Activated T-cell treated with anti-CD3 and anti-CD28 coated beads for 4 hours (primary cell): ENCODE data around the gene CALU.

ENCODE experiments used
- DNase-seq: peaks from one replicate; pipeline ENCODE4 v3.0.0-alpha.2; 2020

CALU gene

DNA sequence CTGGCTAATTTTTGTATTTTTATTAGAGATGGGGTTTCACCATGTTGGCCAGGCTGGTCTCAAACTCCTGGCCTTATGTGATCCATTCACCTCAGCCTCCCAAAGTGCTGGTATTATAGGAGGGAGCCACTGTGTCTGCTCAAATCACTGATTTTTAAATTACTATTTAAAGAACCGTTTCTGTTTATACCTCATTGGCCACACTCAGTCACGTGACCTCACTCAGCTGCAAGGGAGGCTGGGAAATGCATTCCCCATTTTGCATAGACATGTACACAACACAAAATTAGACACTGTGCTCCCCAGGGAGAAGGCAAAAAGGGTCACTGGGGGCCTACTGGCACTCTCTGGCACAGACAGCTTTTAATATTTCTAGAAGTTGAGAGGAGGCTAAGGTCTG, 13.6 kb upstream of the CALU start:
- DNase-seq = no peak

DNA sequence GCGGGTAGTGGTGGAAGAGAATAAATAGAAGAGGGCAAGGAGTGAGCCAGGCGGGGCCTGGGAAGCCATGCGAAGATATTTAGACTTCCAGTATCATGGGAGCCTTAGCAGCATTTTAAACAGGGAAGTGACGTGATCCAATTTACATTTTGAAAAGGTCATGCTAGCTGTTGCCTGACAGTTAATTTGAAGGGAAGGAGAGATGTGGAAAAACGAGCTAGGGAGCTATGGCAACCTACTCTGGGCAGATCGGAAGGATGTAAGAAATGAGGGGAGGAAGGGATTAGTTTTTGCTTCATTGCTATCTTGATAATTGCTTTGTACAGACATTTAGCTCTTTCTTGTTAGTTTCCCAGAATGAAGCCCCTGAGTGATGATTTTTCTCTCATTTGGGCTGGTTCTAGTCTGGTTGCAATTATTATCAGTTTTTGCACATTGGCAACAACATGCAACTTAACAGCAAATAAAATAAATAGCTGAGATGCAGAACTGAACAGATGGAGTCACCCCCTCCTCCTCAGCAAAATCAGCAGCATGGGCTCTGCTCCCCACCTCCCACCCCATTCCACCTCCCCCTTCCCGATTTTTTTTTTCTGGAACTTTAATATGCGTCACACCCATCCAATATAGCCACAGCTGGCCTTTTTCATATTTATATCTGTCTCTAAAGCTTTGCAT, 13.0 kb upstream of the CALU start:
- no peak for DNase-seq

DNA sequence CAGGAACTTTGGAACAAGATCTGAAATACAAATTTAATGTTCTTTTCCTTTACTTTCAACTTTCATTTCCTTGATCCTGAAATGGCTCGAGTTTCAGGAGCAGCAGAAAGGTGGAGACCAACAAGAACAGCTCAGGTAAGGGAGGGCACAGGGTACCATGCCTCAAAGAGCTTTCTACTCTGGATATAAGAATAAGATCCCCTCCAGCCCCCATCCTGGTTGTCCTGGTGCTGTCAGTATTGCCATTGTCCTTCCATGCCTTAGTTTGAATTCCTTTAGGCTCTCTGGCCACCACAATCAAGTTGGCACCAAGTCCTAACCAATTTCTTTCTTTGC, 12.5 kb upstream of the CALU start:
- DNase-seq = no peak

DNA sequence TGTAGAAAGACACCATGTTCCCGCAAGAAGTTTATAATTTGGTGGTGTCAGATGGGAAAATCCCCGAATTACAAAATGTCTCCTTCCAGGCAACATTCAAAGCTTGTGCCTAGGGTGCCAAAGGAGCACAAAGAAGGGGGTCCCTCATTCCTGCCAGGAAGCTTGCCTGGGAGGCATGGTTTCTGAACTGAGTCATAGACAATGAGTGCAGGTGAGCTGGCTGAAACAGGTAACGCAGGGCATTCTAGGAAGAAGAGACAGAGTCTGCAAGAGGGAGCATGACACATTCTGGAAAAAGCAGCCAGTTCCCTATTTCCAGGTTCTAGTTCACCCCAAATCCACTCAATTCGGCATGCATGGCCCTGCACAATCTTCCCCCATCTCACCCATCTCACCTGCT, 11.9 kb upstream of the CALU start:
- DNase-seq = no peak

DNA sequence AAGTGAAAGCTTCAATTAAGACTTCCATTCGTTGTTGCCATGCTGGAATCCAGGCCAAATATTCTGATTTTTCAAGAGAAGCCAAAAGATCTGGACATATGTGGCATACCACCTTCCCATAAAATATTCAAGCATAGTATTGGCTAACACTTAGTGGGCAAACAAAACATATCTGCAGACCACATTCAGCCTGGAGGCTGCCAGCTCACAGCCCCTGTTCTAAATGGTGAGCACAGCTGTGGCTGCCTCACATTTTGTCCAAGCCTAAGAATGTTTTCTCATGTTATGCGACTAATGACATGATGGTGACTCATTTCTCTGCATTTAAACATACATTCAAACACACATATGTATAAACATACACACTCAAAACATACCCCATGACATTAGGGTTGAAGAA, 10.6 kb upstream of the CALU start:
- DNase-seq = no peak

DNA sequence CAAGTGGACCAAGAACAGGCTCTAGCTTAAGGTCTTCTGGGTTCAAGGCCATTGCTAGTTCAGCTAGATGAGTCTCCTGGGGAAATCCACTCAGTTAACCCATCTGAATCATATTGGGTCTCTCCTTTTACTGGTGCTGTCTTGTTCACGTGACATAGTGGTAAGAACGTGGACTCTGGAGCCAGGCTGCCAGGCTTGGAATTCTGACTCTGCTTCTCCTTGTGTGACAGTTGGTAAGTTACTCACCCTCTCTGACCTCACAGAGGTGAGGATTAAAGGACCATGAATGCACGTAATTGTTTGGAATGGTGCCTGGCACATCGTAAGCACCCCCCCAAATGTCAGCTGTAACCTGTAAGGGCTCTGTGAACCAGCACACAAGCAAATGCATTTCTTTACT, 9.7 kb upstream of the CALU start:
- no peak for DNase-seq

DNA sequence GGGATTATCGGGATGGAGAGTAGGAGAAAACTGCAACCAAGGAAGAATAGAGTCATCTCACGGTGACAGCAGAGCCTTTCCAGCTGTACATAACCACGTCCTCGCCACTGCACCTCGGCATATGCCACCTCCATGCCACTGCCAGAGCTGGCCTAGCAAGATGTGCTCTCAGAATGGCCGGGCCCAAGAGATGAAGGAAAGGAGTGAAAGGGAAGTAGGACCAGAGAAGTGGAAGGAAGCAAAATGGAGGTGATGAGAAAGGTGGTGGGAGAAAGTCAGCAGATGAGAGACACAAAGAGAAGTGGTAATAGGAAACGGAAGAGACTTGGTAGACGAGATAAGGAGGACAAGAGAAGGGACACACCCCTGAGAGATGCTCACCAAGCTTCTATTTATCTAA, 8.0 kb upstream of the CALU start:
- no peak for DNase-seq

DNA sequence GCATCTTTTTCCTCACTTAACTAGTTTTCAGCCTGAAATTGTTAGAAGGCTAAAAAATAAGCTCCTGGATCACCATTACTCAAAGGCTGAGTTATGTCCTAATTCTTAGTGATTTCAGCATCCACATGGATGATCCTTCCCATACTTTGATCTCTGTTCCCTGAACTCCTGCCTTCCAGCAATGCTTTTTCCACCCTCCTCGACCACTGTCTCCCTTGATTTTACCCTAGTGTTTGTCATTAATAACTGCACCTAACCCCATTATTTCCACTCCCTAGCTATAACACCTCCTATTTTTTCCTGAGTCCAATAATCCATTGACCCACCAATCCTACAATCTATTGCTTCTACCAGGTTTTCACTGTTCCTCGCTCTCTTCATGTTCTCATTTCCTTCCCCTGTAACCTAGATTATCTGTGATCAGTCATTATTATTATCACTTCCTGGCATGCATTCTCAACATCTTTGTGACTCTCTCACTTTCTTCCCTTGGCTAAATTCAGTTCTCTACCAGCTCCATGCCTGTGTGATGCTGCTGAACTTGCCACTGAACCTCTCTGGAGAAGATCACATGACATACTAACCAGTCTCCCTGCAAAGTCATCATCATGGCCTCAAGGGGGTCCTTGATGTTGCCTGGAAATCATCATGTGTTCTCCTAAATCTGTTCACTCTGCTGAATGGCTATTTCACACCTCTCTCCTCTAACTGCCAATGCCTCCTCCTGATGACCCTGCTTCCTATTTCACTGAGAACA, 6.5 kb upstream of the CALU start:
- no peak for DNase-seq

DNA sequence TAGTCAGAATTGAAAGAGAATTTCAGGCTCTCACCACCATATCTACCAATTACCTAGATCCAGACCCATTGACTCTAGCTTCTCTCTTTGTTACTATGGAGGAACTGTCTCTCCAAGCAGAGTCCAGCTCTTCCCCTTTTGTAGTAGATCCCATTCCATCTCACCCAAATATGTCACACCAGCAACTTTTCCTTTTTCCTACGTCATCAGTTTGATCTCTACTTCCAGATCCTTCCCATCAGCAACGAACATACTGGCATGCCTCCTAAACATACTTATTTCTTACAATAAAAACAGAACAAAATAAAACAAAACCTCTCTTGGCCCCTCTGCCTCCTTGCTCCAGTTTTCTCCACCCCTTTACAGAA, 5.9 kb upstream of the CALU start:
- no peak for DNase-seq

DNA sequence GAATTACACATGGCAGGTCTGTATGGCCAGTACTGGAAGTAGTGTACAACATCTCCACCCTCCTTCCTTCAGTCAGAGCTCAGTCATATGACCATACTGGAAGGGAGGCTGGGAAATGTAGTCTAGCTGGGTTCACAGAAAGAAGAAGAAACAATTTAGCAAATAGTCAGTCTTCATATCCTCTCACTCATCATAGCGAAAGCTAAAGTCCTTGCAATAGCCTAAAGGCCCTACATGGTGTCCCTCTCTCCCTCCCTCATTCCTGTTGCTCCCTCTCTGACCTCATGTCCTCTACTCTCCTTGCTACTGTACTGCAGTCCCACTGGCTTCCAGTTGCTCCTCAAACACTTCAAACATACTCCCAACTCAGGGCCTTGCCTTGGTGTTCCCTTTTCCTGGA, 4.3 kb upstream of the CALU start:
- no peak for DNase-seq

DNA sequence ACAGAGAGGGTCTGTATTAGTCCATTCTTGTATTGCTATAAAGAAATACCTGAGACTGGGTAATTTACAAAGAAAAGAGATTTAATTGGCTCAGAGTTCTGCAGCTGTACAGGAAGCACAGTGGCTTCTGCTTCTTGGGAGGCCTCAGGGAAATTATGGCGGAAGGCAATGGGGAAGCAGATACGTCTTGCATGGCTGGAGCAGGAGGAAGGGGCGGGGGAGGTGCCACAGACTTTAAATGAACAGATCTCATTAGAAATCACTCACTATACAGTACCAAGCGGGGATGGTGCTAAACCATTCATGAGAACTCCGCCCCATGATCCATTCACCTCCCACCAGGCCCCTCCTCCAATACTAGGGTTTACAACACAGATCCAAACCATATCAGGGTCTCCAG, 3.7 kb upstream of the CALU start:
- no peak for DNase-seq

DNA sequence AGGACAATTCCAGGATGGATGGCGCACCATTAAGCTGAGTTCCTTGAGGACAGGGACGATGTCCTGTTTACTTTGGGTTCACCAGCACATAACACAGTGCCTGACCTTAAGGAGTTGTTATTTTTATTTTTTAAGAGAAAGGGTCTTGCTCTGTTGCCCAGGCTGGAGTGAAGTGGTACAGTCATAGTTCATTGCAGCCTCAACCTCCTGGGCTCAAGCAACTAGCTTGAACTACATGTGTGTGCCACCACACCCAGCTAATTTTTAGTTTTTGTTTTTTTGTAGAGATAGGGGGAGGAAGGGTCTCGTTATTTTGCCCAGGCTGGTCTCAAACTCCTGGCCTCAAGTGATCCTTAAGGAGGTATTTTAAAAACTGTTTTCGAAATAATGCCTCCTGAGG, 1.7 kb upstream of the CALU start:
- no peak for DNase-seq

DNA sequence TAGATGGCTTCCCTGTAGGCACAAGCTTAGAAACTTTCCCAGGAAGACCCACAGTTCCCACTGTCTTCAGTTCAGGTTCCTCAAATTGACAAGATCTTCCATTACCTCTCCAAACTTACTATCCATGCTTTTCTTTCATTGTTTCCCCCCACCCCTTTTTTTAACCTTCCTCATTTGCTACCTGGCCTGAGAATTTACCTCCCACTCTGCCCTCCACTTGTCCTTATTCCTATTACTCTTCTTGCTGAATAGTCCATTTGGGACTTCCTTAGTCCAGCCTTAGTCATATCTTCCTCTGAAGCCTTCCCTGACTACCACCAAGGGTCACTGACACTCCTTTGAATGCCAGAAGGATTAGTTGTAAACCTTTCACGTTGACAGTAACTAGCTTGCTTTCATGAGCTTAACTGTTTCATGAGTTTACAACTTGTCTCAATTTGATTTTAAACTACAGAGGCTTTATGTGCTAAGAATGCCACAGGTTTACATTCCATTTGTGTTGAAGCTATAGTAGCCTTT, 1.2 kb upstream of the CALU start:
- no peak for DNase-seq

DNA sequence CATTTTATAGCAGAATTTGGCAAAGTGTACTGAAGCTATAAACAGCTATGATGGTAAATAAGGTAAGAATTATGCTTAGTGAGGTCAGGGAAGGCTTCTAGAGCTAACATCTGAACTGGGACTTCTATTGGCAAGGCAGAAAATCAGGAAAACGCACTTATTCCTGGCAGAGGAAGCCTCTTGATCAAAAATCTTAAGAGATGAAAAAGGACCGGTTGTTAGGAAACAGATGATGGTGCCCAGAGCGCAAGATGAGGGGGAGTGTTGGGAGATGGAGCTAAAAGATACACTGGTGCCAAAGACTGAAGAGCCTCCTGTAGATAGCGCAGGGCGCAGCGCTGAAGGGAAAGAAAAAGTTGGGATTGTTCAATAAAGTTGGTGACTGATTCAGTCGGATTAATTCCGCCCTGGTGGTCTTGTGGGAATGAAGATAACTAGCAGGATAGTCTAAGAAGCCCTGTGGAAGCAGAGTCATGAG, 550 bp upstream of the CALU start:
- no peak for DNase-seq

DNA sequence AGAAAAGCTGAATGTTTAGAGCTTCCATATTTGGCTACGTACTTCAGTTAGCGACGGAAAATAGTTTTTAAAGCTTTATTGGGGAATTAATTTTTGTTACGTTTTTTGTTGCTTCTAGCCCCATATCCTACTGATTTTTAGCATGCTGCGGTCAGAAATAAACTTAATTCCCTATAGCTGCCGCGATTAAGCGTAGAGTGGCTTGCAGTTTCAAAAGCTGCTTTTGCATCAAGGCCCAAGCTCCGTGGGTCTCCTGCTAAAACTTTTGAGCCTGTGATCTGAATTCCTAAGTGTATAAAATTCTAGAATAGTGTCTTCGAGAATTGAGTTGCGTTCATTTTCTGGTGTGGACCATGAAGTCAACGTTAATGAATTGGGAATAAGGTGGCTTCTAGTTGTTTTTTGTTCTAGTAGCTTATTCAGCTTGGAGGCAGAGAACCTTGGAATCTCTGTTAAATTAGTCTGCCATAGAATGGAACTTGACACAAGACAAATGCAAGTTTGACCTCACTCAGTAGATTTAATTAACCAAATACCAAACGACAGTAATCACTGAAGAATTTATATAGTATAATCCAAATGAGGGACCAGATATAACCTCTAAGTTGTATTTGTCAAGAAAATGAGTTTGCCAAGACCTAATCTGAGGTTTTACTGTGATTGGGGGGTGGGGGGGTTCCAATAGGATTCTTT, 977 bp downstream of the CALU start:
- DNase-seq = no peak

DNA sequence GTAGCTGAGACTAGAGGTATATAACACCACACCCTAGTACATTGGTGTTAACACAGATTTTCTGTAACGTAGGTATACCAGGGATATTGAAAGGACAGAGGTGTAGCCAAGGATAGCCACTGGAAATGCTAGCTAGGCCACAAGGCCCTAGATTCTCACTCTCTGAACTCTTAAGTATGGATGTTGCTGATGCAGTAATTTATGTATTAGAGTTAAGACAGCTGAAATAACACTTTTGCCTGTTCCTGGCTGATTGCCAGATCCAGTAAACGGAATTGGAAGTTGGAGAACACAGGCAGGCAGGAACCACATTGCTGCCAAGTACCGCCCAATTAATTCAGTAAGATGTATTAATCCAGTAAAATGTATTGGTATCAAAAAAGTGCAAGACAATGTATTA, 1.8 kb downstream of the CALU start:
- DNase-seq = no peak

DNA sequence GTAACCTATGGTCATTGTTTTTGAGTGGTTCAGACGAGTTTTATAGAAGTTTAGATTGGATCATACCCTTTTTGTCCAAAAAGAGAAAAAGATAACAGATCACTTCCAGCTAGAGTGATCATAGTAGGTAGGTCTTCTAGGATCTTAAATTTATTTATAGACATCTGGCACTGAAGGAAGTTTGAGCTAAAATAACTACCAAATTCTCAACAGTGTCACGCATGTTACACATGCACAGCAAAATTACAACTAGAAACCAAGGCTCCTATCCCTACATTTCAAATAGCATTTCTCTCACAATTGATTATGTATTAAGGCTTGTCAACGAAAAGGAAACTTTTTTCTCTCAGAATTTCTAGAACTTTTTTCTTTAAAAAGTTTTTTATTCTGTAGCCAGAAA, 2.3 kb downstream of the CALU start:
- DNase-seq = no peak

DNA sequence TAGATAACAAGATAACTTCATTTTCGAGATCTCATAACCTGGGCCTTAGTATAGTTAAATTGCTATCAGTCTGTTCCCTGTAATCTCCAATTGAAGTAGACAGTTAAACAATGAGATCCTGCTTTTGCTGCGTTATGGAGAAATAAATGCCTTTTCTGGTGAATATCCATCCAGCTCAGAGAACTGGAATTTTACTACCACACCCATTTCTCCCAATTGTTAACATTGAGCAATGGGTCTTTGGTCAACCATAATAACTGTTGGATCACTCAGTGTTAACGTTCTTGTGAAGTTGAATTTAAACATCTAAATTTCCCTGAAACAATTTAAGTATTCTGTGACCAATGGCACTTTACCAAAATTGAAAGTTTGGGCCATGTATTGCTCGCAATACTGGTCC, 3.0 kb downstream of the CALU start:
- no peak for DNase-seq

DNA sequence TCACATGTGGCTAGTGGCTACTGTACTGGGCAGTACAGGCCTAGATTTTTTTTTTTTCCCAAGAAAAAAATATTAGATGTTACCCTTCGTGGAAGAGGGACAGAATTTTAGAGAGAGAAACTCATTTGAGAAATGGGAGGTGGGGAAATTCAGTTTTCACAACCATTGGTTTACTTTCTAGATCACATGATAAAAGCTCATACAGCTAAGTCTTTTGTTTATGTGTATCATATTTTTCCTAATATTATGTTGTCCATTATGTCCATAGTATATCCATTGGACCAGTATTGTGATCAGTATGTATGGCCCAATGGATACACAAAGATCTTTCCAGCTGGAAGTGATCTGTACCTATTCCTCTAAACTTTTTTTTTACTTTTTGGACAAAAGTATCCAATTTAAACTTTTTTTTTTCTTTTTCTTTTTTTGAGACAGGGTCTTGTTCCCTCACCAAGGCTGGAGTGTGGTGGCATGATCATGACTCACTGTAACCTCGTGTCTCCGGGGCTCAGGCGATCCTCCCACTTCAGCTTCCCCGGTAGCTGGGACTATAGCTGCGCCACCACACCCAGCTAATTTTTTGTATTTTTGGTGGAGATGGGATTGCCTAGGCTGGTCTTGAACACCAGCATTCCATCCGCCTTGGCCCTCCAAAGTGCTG, 4.1 kb downstream of the CALU start:
- DNase-seq = no peak

DNA sequence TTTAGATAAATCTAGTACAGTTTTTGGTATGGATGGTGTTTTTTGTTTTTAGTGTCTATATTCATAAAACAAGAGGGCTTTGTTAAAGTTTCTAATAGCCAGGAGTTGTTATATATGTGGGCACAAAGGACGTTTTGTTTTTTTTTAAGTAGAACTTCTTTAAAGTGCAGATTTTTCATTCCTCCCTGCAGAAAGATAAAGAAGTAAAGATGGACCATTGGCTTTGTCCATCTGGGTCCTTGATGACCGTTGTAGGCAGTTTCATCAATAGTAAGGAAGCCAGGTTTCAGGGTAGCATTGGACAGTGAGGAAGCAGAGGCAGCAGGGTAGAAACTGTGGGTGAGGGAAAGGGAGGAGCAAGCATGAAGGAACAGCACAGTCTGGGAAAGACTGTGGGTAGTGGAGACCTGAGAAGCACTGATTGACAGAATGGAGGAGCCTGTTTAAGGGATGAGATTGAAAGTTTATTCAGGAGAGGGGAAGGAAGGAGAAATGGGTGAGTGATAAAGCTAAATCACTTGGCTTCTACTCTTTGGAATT, 5.3 kb downstream of the CALU start:
- DNase-seq = no peak

DNA sequence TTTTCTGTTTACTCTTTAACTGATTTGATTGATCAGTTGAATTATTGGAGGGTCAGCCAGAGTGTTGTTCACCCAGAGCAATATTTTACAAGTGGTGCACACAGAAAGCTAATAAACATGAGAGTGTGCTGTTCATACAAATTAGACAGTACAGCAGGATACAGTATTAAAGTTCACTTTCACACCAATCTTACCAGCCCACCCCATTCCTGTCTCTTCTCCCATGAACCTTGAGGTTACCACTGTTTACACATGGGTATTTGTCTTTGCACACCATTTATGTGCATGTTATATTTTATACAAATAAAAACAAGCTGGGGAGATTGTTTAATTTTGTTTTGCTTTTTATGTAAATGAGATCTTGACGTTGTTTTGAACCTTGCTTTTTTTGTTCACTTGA, 6.5 kb downstream of the CALU start:
- no peak for DNase-seq

DNA sequence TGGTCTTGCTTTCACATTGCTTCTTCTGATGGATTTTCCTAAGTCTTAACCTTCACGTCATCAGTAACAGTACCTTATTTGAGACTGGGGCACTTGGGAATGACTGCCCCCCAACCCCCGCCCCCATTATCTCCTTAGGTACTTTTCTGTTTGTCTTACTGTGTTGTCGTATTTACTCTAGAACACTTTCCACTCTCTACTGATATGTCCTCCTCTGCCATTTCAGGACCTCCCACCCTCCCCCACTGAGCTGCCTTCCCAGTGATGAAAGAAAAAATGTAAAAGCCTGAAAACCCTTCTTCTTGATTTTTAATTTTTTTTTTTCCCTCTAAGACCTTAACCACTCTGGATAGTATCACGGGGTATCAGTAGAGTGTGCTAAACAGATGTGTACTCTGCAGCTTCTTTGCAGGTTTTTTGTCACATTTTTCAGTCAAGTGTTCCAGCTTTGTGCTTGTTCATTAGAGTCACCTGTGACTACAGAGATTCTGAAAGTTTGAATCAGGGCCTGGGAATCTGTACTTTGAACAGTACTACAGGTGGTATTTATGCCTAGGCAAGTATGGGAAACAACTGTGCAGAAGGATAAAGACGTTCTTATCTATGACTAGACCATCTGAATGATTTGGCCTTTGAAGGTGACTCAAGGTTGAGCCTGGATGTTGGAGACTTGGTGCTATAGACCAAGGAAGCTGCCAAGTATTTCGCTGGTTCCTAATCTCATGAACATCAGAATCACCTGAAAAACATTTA, 8.3 kb downstream of the CALU start:
- DNase-seq = no peak

DNA sequence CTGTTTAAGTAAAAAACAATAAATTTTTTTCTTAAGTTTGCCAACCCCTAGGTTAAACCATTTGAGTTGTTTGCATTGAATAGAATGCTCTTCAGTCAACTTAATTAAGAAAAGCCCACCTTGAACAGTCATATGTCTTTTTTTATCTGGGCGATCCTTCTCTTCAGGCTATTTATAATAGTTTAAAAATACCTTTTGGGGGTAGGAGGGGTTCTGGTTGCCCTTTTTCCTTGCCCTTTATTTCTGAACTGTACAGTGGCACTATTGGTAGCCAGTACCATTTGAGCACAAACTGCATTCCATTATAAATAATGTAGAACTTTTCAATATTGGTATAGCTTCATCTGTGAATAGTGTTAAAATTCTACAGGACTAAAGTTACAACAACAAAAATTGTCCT, 13.1 kb downstream of the CALU start:
- no peak for DNase-seq
